ENCODE measurements around the gene SCUBE3. TPM values are rescaled to one million over a fixed set of nuclear protein-coding genes. Genes with fewer than 3 reads are reported as not detected.
A peak's percentile ranks its signal among the peaks of the same experiment; 100 is the strongest.

Gene SCUBE3
- total RNA-seq, 1 experiment from 2014 or later = 0.36 TPM

DNA sequence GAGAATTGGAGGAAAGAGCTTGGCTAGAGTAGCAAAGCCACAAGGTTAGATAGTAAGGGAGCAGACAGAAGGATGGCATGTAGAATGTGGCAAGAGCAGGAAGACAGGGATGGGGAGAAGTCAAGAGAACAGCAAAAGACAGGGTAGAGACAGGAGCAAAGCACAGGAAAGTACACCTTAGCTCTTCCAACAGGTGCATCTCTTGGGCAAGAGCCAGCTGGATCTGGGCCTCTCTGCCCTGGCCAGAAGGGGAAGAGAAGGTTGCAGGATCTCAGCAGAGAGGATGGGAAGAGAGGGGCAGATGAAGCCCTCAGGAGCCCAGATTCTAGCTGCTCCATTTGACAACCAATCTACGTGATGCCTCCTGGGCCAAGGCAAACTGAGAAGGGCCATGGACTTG lies 16.7 kb downstream of the SCUBE3 start:
- no peak for DNase-seq
- H3K9me3 ChIP-seq (replicated peaks) = 0 out of 2 replicates have a peak, but pooled peaks cover 3% of the 10 kb centered on the region
- H3K4me3 ChIP-seq = no peak overlapping the region
- no peaks in the 10 kb centered on the region for H3K36me3 ChIP-seq
- no peaks in the 10 kb centered on the region for H3K27me3 ChIP-seq
- H3K27ac ChIP-seq = no peak overlapping the region
- no peaks in the 10 kb centered on the region for H3K4me1 ChIP-seq

- no peak for DNase-seq
- H3K4me1 ChIP-seq = no peaks in the 10 kb centered on the region
- no peaks in the 10 kb centered on the region for H3K36me3 ChIP-seq
- H3K9me3 ChIP-seq (replicated peaks) = 0 out of 2 replicates have a peak, but pooled peaks cover 3% of the 10 kb centered on the region
- H3K27me3 ChIP-seq = no peaks in the 10 kb centered on the region
- H3K27ac ChIP-seq = no peak overlapping the region
- H3K4me3 ChIP-seq = no peak overlapping the region
Observed at GRCh38 chr6:35230950-35231349, 17.2 kb downstream of the SCUBE3 start.

- no peak overlapping the region for H3K27ac ChIP-seq
- H3K4me3 ChIP-seq = no peak overlapping the region
- H3K27me3 ChIP-seq = no peaks in the 10 kb centered on the region
- no peak for DNase-seq
- no peaks in the 10 kb centered on the region for H3K4me1 ChIP-seq
- 0 out of 2 replicates have a peak, but pooled peaks cover 3% of the 10 kb centered on the region for H3K9me3 ChIP-seq (replicated peaks)
- no peaks in the 10 kb centered on the region for H3K36me3 ChIP-seq
Observed at GRCh38 chr6:35231563-35231962, 17.8 kb downstream of the SCUBE3 start.

DNA sequence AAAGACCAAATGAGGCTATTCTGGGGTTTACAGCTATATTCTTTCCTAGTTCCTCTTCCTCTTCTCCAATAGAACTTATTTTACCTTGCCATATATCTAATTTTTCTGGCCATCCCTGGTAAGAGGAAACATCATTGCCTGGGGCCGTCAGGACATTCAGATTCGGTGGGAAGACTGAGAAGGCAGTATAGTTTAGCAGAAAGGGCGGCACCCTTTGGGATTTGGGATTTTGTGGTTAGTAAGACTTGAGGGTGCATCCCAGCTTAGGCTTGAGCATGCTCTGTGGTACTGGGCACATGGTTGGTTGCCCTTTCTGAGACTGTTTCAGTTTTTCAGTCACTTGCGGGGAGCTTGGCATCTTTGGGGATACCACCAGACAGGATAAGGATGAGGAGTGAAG lies 21.1 kb downstream of the SCUBE3 start:
- Histone ChIP-seq H3K4me3 (no peak overlapping the region), H3K9me3 (replicated peaks) (0 out of 2 replicates have a peak, but pooled peaks cover 3% of the 10 kb centered on the region), H3K27ac (no peak overlapping the region), H3K4me1 (peaks cover 7% of the 10 kb centered on the region; the same call in 1 of the 2 replicates), H3K27me3 (no peaks in the 10 kb centered on the region), H3K36me3 (no peaks in the 10 kb centered on the region)
- DNase-seq = no peak

GRCh38 chr6:35236223-35236622 lies 22.5 kb downstream of the SCUBE3 start:
- H3K4me3 ChIP-seq = no peak overlapping the region

GRCh38 chr6:35237476-35237875 lies 23.7 kb downstream of the SCUBE3 start:
- Histone ChIP-seq H3K27me3 (no peaks in the 10 kb centered on the region), H3K4me1 (peaks cover 7% of the 10 kb centered on the region; the same call in 1 of the 2 replicates), H3K4me3 (no peak overlapping the region), H3K36me3 (no peaks in the 10 kb centered on the region), H3K9me3 (replicated peaks) (0 out of 2 replicates have a peak, but pooled peaks cover 3% of the 10 kb centered on the region), H3K27ac (no peak overlapping the region)
- no peak for DNase-seq

More at GRCh38 chr6:35236223-35236622, 22.5 kb downstream of the SCUBE3 start:
- no peak for DNase-seq
- H3K36me3 ChIP-seq = no peaks in the 10 kb centered on the region
- H3K9me3 ChIP-seq (replicated peaks) = 0 out of 2 replicates have a peak, but pooled peaks cover 3% of the 10 kb centered on the region
- no peak overlapping the region for H3K27ac ChIP-seq
- peaks cover 7% of the 10 kb centered on the region; the same call in 1 of the 2 replicates for H3K4me1 ChIP-seq
- no peaks in the 10 kb centered on the region for H3K27me3 ChIP-seq

DNA sequence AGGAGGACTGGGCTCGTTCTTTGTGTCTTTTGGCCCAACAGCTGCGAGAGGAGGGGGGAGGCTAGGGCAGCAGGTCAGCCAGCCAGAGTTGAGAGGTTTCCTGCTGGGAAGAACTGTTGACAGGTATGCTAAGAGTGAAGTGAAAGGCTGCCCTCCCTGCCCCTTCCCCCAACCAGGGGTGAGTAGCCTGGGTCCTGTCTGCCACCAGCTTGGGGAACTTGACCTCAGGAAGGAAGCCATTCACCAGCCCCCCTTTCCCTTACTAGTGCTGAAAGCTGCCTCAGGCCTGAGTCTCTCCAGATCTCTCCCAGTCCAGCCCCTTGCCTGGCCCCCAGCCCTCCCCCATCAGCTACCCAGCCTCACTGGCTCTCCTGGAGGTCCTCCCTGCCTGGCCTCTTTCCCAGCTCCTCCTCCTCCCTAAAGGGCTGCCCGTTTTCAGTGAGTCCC lies 25.1 kb downstream of the SCUBE3 start:
- Histone ChIP-seq H3K27ac (no peak overlapping the region), H3K9me3 (replicated peaks) (0 out of 2 replicates have a peak, but pooled peaks cover 3% of the 10 kb centered on the region), H3K27me3 (no peaks in the 10 kb centered on the region), H3K36me3 (no peaks in the 10 kb centered on the region), H3K4me3 (no peak overlapping the region), H3K4me1 (peaks cover 7% of the 10 kb centered on the region; the same call in 1 of the 2 replicates)
- DNase-seq = peak; percentile 25 to 45

DNA sequence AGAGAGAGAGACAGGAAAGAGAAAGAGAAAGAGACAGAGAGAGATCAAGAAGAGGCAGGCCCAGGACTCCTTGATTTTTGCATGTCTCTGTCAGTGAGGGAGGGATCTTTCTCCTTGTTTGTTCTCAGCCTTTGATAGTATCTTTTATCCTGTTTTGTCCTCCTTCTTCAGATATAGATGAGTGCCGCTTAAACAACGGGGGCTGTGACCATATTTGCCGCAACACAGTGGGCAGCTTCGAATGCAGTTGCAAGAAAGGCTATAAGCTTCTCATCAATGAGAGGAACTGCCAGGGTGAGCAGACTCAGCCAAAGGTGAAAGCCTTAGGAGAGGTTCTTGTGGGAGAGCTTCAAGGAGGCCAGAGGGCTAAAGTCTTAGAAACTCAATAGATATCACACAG lies 25.8 kb downstream of the SCUBE3 start:
- Histone ChIP-seq H3K36me3 (no peaks in the 10 kb centered on the region), H3K27ac (no peak overlapping the region), H3K9me3 (replicated peaks) (0 out of 2 replicates have a peak, but pooled peaks cover 3% of the 10 kb centered on the region), H3K4me1 (peaks cover 7% of the 10 kb centered on the region; the same call in 1 of the 2 replicates), H3K27me3 (no peaks in the 10 kb centered on the region), H3K4me3 (no peak overlapping the region)
- no peak for DNase-seq

GRCh38 chr6:35240838-35241801 lies 27.4 kb downstream of the SCUBE3 start:
- Histone ChIP-seq H3K27me3 (no peaks in the 10 kb centered on the region), H3K27ac (no peak overlapping the region), H3K36me3 (no peaks in the 10 kb centered on the region; the same call in 1 of the 2 replicates), H3K4me1 (peaks cover 7% of the 10 kb centered on the region; the same call in 1 of the 2 replicates), H3K9me3 (replicated peaks) (no peaks in the 10 kb centered on the region), H3K4me3 (no peak overlapping the region)
- DNase-seq = peak; percentile 60 to 80

DNA sequence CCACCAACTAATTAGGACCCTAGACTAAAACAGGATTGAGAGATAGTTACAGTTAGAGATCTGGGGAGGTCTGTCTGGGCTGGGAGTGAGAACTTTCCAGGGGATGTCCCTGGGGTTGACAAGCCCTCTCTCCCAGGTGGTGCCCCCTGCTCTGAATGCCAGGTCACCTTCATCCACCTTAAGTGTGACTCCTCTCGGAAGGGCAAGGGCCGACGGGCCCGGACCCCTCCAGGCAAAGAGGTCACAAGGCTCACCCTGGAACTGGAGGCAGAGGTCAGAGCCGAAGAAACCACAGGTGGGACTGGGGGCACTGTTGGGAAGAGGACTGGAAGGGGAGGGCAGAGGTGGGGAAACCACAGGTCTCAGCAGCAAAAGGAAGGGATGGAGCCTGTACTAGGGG lies 28.7 kb downstream of the SCUBE3 start:
- Histone ChIP-seq H3K27ac (no peak overlapping the region), H3K4me1 (peaks cover 7% of the 10 kb centered on the region; the same call in 1 of the 2 replicates), H3K4me3 (no peak overlapping the region), H3K36me3 (no peaks in the 10 kb centered on the region; the same call in 1 of the 2 replicates), H3K27me3 (no peaks in the 10 kb centered on the region), H3K9me3 (replicated peaks) (no peaks in the 10 kb centered on the region)
- no peak for DNase-seq

- H3K4me1 ChIP-seq = peaks cover 7% of the 10 kb centered on the region; the same call in 1 of the 2 replicates
- no peaks in the 10 kb centered on the region; the same call in 1 of the 2 replicates for H3K36me3 ChIP-seq
- DNase-seq = no peak
- H3K27ac ChIP-seq = no peak overlapping the region
- no peak overlapping the region for H3K4me3 ChIP-seq
- no peaks in the 10 kb centered on the region for H3K9me3 ChIP-seq (replicated peaks)
- no peaks in the 10 kb centered on the region for H3K27me3 ChIP-seq
Observed at GRCh38 chr6:35242906-35243305, 29.1 kb downstream of the SCUBE3 start.

DNA sequence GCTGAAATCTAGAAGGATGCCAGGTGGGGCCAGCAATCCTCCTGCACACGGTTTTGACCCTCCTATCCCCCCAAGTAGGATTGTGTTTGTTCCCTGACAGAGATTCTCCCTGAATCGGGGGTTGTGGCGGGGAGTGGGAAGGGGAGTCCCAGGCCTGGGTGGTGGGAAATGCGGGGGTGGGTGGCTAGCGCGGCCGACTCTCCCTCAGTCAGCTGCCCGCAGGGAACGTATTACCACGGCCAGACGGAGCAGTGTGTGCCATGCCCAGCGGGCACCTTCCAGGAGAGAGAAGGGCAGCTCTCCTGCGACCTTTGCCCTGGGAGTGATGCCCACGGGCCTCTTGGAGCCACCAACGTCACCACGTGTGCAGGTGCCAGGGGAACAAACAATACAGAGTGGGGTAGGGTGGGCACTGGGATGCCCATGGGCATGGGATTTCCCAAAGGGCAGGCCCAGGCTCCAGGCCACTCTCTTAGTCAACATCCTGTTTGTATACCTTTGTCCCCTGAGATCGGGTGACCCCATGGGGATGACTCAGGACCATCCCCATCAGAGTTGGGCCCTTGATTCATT lies 29.7 kb downstream of the SCUBE3 start:
- no peak overlapping the region for H3K27ac ChIP-seq
- H3K9me3 ChIP-seq (replicated peaks) = no peaks in the 10 kb centered on the region
- no peak for DNase-seq
- no peaks in the 10 kb centered on the region; the same call in 1 of the 2 replicates for H3K36me3 ChIP-seq
- H3K27me3 ChIP-seq = no peaks in the 10 kb centered on the region
- H3K4me3 ChIP-seq = no peak overlapping the region
- peaks cover 6% of the 10 kb centered on the region; the same call in 1 of the 2 replicates for H3K4me1 ChIP-seq

DNA sequence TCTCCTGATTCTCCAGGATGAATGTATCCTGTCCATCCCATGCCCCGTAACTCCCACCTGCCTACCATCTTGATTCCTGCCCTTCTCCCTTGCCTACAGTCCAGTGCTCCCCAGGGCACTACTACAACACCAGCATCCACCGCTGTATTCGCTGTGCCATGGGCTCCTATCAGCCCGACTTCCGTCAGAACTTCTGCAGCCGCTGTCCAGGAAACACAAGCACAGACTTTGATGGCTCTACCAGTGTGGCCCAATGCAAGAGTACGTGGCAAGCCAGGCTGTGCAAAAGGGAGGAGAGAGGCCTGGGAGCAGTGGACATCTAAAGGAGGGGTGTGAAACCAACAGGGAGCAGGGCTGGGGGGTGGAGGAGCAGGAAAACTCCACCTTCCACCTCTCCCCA lies 30.8 kb downstream of the SCUBE3 start:
- Histone ChIP-seq H3K27me3 (no peaks in the 10 kb centered on the region), H3K4me3 (no peak overlapping the region), H3K4me1 (no peaks in the 10 kb centered on the region), H3K36me3 (no peaks in the 10 kb centered on the region; the same call in 1 of the 2 replicates), H3K27ac (no peak overlapping the region), H3K9me3 (replicated peaks) (no peaks in the 10 kb centered on the region)
- no peak for DNase-seq

DNA sequence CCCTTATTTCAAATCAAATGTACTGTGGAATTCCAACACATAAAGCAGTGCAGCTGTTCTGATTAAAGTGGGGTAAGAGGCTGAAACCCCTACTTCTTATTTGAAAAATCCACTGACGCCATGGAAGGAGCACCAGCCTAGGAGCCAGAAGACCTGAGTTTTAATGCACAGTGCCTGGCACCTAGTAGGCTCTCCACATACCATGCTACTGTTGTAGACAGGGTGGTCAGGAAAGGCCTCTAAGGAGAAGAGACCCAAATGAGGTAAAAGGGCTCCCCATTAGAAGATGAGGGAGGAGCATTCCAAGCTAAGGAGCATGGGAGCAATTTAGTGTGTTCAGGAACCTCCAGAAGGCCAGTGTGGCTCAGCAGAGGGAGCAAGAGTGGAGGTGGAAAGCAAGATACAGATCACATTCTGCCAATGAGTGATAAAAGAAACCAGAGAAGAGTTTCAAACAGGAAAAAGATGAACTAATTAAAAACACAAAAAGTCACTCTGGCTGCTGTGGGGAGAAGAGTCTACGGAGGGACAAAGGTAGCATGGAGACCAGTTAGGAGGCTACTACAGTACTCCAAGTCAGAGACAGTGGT lies 34.0 kb downstream of the SCUBE3 start:
- no peak overlapping the region for H3K4me3 ChIP-seq
- H3K27ac ChIP-seq = no peak overlapping the region
- H3K36me3 ChIP-seq = no peaks in the 10 kb centered on the region; the same call in 1 of the 2 replicates

More for the DNA sequence above, 34.0 kb downstream of the SCUBE3 start:
- no peaks in the 10 kb centered on the region for H3K9me3 ChIP-seq (replicated peaks)
- DNase-seq = no peak
- H3K27me3 ChIP-seq = no peaks in the 10 kb centered on the region
- H3K4me1 ChIP-seq = no peaks in the 10 kb centered on the region
